CD4-positive, alpha-beta T cell treated with Interleukin-21 for 1 hour (primary cell): ENCODE results near the gene FSTL3.
"Not testable (repeated sequence)": the region's sequence is repeated elsewhere in the genome, so short reads cannot be mapped to it uniquely, and the experiment has no call there.

ENCODE experiments used
- DNase-seq: peaks from one replicate; pipeline ENCODE4 v3.0.0-alpha.2; 2020

Gene FSTL3

GRCh38 chr19:711254-711653 lies 35.1 kb downstream of the FSTL3 start:
- DNase-seq, result no peak

- DNase-seq, result no peak
Observed at GRCh38 chr19:715347-715746, 39.2 kb downstream of the FSTL3 start.

- DNase-seq, result no peak
Observed at GRCh38 chr19:718251-718951, 42.2 kb downstream of the FSTL3 start.

- DNase-seq, result no peak
Observed at GRCh38 chr19:718991-719512, 42.9 kb downstream of the FSTL3 start.

GRCh38 chr19:719636-720344 lies 43.6 kb downstream of the FSTL3 start:
- DNase-seq, result no peak

DNA sequence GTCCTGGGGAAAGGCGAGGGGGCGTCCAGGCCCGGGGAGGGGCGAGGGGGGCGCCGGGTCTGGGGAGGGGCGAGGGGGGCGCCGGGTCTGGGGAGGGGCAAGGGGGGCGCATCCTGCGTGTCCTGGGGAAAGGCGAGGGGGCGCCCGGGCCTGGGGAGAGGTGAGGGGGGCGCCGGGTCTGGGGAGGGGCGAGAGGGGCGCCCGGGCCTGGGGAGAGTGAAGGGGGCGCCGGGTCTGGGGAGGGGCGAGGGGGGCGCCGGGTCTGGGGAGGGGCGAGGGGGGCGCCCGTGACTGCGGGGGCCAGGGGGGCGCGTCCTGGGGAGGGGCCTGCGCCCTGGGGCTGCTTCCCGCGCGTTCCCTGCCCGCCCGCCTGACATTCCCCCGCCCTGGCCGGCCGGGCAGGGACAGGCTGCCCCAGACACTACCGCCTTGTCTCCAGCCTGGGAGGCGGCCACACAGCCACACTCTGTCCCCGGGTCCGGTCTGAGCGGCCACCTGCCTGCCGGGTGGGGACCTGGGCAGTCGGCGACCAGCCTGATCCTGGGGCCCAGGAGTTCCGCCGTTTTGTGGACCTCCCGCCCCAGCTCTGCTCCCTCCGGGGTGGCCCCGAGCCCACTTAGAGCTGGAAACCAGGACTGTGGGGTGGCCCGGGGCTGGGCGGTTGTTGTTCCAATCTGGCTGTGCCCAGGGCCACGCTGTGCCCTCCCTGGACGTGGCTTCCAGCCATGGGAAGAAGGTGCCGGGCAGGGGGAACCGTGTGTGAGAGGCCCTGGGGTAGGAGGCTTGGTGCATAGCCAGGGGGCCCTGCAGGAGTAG lies 44.4 kb downstream of the FSTL3 start:
- no peak for DNase-seq

GRCh38 chr19:722553-723101 lies 46.4 kb downstream of the FSTL3 start:
- DNase-seq, result no peak

DNA sequence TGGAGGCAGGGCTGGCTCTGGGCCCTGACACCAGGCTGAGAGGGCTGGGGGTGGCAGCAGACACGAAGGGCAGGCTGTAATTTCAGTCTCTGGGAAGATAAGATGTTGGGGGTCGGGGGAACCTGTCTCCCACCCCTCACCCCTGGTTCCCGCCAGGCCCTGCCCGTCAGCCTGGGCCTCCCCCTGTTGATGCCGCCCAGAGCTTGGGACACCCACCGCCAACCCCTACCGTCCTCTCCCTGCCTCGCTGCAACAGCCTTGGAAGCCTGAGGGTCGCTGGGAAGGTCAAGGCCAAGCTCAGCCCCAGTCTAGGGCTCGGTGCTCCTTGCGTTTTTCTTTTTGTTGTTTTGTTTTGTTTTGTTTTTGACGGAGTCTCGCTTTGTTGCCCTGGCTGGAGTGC lies 47.1 kb downstream of the FSTL3 start:
- DNase-seq, result no peak

DNA sequence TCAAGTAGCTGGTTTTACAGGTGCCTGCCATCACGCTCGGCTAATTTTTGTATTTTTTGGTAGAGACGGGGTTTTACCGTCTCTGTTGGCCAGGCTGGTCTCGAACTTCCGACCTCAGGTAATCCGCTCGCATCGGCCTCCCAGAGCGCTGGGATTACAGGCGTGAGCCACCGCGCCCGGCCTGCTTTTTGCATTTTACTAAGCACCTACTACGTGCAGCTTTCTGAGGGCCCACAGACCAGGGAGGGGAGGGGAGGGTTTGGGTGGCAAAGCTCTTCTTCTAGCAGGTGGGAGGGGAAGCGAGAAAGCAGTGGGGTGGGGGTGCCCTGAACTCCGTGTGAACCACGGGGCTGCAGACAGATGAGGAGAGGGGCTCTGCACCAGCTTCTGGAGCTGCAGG lies 47.5 kb downstream of the FSTL3 start:
- DNase-seq, result no peak

DNA sequence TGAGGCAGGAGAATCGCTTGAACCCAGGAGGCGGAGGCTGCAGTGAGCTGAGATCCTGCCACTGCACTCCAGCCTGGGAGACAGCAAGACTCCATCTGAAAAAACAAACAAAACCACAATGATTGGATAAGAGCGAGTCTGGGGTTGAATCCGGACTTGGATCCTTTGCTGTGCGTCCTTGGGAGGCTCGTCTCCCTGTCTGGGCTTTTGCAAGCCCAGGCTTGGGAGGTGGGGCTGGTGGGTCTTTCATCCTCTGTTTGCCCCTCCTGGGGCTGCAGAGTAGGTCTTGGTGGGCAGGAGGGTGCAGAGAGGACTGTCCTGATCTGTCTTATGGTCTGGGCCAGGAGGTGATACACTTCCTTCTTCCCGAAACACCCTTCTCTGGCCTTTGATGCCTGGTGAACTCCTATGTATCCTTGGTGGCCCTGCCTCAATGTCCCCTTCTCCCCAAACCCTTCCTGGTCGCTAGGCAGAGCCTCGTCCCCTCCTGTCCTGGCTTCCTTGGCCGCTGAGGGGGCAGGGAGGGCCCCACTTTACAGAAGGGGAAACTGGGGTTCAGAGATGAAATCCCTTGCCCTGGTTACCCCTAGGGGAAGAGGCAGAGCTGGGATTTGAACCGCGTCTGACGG lies 49.4 kb downstream of the FSTL3 start:
- no peak for DNase-seq

- no peak for DNase-seq
Observed at GRCh38 chr19:726993-727956, 51.1 kb downstream of the FSTL3 start.

DNA sequence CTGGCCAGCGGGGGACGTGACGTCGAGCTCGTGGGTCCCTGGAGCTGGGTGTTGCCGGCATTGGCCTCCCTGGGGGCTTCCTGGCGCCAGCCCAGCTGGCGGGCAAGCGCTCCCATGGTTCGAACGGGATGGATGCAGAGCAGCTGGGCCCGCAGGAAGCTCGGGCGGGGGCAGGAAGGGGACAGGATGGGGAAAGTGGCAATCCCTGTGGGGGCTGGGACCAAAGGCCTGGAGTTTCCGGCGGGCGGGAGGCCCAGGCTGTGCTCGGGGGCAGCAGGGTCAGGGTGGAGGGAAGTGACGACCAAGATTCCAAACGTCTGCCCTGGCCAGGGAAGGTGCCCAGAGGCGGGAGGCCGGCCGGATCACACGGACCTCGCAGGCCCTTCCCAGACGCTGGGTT lies 51.8 kb downstream of the FSTL3 start:
- DNase-seq, result no peak

- not testable (repeated sequence) for DNase-seq
Observed at GRCh38 chr19:729564-729963, 53.4 kb downstream of the FSTL3 start.

DNA sequence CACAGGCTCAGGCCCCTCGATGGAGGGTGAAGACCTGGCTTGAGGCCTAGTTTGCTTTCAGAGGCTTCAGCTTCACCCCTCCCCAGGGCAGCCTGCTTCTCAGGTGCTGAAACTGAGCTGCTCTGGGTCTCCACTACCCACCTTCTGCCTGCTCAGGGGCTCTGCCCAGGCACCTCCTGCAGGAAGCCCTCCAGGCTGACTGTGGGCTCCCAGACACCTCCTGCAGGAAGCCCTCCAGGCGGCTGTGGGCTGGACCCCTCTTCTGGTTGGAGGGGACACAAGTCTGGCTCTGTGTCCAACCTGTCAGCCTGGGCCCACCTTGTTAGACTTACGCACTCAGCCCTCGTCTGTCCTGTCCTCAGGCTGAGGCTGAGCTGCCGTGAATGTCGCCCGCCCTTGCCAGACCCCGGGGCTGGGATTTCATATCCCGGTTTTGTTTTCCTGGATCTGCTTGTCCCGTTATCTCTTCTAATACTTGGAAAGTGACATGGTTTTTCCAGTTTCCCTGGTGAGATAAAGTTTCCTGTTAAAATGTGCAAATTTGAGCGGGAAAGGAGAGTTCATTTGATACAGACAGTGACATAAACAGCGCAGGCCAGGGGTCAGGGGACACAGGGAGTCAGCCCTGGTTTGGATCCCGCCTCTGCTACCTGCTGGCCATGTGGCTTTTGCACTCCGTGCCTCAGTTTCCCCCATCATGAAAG lies 53.9 kb downstream of the FSTL3 start:
- no peak for DNase-seq

- no peak for DNase-seq
Observed at GRCh38 chr19:731000-731399, 54.8 kb downstream of the FSTL3 start.

GRCh38 chr19:732148-733069 lies 56.2 kb downstream of the FSTL3 start:
- DNase-seq, result no peak
